Activated naive CD4-positive, alpha-beta T cell treated with anti-CD3 and anti-CD28 coated beads for 36 hours (primary cell): ENCODE data around the gene ACY1. TPM values are rescaled to one million over a fixed set of nuclear protein-coding genes. Genes with fewer than 3 reads are reported as not detected.

Experiments
- CTCF ChIA-PET: fragments of 350-600 bp; sonication (Branson Sonifier 250); formaldehyde crosslinking; loops from one replicate; lab custom pipeline; 2021; ENCODE audit warnings: antibody characterized with exemption; lab: Charles Lee
- DNase-seq: peaks from one replicate; pipeline ENCODE4 v3.0.0-alpha.2; 2020
- H3K27ac Mint-ChIP-seq: one replicate; pipeline ENCODE4 v1.8.0; 2021; ENCODE audit warnings: mild to moderate bottlenecking, mixed read lengths
- H3K27me3 Mint-ChIP-seq: one replicate; pipeline ENCODE4 v1.8.0; 2021; ENCODE audit warnings: low read depth, mixed read lengths
- H3K36me3 Mint-ChIP-seq: one replicate; pipeline ENCODE4 v1.8.0; 2021; ENCODE audit warnings: low read depth, mixed read lengths
- H3K4me1 Mint-ChIP-seq: one replicate; pipeline ENCODE4 v1.8.0; 2021; ENCODE audit warnings: low read depth, mixed read lengths
- H3K4me3 Mint-ChIP-seq: one replicate; pipeline ENCODE4 v1.8.0; 2021; ENCODE audit warnings: mild to moderate bottlenecking, moderate library complexity, mixed read lengths
- H3K9me3 Mint-ChIP-seq: one replicate; pipeline ENCODE4 v1.8.0; 2021; ENCODE audit warnings: mixed read lengths
- intact Hi-C: fragments of 100-400 bp; cut with micrococcal nuclease; formaldehyde crosslinking; loops from one replicate; pipeline ENCODE4 v1.15.1; 2023
- total RNA-seq, 2 experiments: library from RNA; stranded (reverse); gene quantifications; one replicate each; pipeline ENCODE4 v1.2.3, GENCODE V29; 2021

Gene ACY1
- total RNA-seq, 2 experiments from 2014 or later, result 62.1 to 68.9 TPM

- Mint-ChIP-seq H3K36me3 (no peaks in the 10 kb centered on the region), H3K4me1 (peaks cover 7% of the 10 kb centered on the region), H3K4me3 (no peak overlapping the region), H3K27ac (no peak overlapping the region), H3K9me3 (no peaks in the 10 kb centered on the region), H3K27me3 (no peaks in the 10 kb centered on the region)
- CTCF ChIA-PET, result interaction anchor here (1.6 kb wide), 1 partner anchor 34 kb away, joined by 4 read pairs; no protein-coding TSS in a partner anchor
- intact Hi-C loops, result no loop called here
- DNase-seq, result no peak
Observed at GRCh38 chr3:52038227-52038626, 54.9 kb downstream of the ACY1 start.

Other genes starting within 250 kb of the ACY1 start
- not detected for gene IQCF6, start 204.3 kb upstream of the ACY1 start, total RNA-seq
- not detected for gene IQCF2, start 121.9 kb upstream of the ACY1 start, total RNA-seq
- gene IQCF5, start 107.9 kb upstream of the ACY1 start, total RNA-seq, result not detected
- gene IQCF1, start 80.2 kb upstream of the ACY1 start, total RNA-seq, result not detected
- gene RRP9, start 41.6 kb upstream of the ACY1 start, total RNA-seq, result 10 to 100 TPM; 24.6 to 25.0 TPM
- 10 to 100 TPM in 1 of 2 experiments, 1 to 10 TPM in 1; 10.0 to 11.1 TPM for gene PARP3, start 41.2 kb upstream of the ACY1 start, total RNA-seq
- not detected for gene GPR62, start 28.2 kb upstream of the ACY1 start, total RNA-seq
- gene PCBP4, start 16.1 kb upstream of the ACY1 start, total RNA-seq, result 1 to 10 TPM; 8.9 to 9.1 TPM
- gene ABHD14B, start 9.5 kb upstream of the ACY1 start, total RNA-seq, result 10 to 100 TPM; 81.8 to 85.8 TPM
- 1 to 10 TPM; 5.4 to 5.7 TPM for gene ABHD14A, start 8.5 kb upstream of the ACY1 start, total RNA-seq
- 1,000 to 10,000 TPM; 1,927 to 1,957 TPM for gene RPL29, start 12.4 kb downstream of the ACY1 start, total RNA-seq
- gene DUSP7, start 73.0 kb downstream of the ACY1 start, total RNA-seq, result 1 to 10 TPM; 8.2 to 9.1 TPM
- 10 to 100 TPM; 32.3 to 32.7 TPM for gene POC1A, start 170.9 kb downstream of the ACY1 start, total RNA-seq
- gene ALAS1, start 214.6 kb downstream of the ACY1 start, total RNA-seq, result 10 to 100 TPM; 35.7 to 37.8 TPM
- under 1 TPM; 0.62 to 0.89 TPM for gene TLR9, start 242.1 kb downstream of the ACY1 start, total RNA-seq